ENCODE data around the gene RNF152. TPM values are rescaled to one million over a fixed set of nuclear protein-coding genes. Genes with fewer than 3 reads are reported as not detected.

The RNF152 gene
- total RNA-seq, 1 experiment from 2014 or later, result 0.18 TPM

DNA sequence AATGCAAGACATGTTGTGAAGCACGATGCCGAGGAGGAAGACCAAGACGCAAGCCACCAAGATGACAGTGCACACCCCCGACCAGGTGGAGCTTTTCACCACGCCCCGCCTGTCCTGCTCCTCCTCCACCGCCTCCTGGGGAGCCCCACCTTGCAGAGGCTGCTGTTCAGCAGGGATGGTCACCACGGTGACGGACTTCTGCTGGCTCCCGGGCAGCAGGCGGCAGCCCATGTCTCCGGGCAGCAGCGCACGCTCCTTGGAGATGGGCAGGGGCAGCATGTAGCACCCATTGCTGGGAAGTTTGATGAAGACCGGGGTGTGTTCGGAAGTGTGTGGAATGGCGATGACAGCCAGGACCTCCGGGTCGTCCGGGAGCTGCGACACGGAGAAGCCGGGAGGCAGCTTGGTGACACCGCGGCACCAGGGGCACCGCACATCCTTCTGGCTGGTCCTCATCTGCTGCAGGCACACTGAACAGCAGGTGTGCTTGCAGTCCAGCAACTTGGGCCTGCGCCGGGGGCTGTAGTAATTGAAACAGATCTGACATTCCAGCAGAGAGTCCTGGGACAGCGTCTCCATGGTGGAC is 76.8 kb downstream of the RNF152 start:
- H3K9me3 ChIP-seq (ENCODE audit: control insufficient read depth, insufficient read depth, low read depth, low read length), result no peaks in the 10 kb centered on the region
- H3K27ac ChIP-seq (ENCODE audit: low read length), result no peak overlapping the region
- ChIA-PET POLR2A (no interaction called here), CTCF (no interaction called here)
- TF ChIP-seq POLR2AphosphoS5 (IDR thresholded peaks at IDR 0.05; ENCODE audit: low read depth, low read length), result no peak
- no peak for TF ChIP-seq TCF7L2 (IDR thresholded peaks at IDR 0.05; ENCODE audit: low read depth, low read length)
- TF ChIP-seq, protein P1, sequence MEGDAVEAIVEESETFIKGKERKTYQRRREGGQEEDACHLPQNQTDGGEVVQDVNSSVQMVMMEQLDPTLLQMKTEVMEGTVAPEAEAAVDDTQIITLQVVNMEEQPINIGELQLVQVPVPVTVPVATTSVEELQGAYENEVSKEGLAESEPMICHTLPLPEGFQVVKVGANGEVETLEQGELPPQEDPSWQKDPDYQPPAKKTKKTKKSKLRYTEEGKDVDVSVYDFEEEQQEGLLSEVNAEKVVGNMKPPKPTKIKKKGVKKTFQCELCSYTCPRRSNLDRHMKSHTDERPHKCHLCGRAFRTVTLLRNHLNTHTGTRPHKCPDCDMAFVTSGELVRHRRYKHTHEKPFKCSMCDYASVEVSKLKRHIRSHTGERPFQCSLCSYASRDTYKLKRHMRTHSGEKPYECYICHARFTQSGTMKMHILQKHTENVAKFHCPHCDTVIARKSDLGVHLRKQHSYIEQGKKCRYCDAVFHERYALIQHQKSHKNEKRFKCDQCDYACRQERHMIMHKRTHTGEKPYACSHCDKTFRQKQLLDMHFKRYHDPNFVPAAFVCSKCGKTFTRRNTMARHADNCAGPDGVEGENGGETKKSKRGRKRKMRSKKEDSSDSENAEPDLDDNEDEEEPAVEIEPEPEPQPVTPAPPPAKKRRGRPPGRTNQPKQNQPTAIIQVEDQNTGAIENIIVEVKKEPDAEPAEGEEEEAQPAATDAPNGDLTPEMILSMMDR (IDR thresholded peaks at IDR 0.05), result no peak
- TF ChIP-seq SIN3A (IDR thresholded peaks at IDR 0.05; ENCODE audit: borderline replicate concordance, insufficient read depth, low read depth, low read length), result no peak
- TF ChIP-seq, protein P2, sequence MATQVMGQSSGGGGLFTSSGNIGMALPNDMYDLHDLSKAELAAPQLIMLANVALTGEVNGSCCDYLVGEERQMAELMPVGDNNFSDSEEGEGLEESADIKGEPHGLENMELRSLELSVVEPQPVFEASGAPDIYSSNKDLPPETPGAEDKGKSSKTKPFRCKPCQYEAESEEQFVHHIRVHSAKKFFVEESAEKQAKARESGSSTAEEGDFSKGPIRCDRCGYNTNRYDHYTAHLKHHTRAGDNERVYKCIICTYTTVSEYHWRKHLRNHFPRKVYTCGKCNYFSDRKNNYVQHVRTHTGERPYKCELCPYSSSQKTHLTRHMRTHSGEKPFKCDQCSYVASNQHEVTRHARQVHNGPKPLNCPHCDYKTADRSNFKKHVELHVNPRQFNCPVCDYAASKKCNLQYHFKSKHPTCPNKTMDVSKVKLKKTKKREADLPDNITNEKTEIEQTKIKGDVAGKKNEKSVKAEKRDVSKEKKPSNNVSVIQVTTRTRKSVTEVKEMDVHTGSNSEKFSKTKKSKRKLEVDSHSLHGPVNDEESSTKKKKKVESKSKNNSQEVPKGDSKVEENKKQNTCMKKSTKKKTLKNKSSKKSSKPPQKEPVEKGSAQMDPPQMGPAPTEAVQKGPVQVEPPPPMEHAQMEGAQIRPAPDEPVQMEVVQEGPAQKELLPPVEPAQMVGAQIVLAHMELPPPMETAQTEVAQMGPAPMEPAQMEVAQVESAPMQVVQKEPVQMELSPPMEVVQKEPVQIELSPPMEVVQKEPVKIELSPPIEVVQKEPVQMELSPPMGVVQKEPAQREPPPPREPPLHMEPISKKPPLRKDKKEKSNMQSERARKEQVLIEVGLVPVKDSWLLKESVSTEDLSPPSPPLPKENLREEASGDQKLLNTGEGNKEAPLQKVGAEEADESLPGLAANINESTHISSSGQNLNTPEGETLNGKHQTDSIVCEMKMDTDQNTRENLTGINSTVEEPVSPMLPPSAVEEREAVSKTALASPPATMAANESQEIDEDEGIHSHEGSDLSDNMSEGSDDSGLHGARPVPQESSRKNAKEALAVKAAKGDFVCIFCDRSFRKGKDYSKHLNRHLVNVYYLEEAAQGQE (IDR thresholded peaks at IDR 0.05; ENCODE audit: insufficient read depth in 1 of 2, low read depth in 2 of 2, low read length in 1 of 2), result no peak
- intact Hi-C loops (cut with micrococcal nuclease; ENCODE audit: unreplicated experiment) (no loop called here), in situ Hi-C loops (cut with HindIII; ENCODE audit: low pct_unique_long_range_greater_than_20kb, low sequenced_read_pairs) (no loop called here)
- no peaks in the 10 kb centered on the region for H3K27me3 ChIP-seq (ENCODE audit: control insufficient read depth, insufficient read depth, low read length)
- H3K36me3 ChIP-seq (ENCODE audit: control insufficient read depth, insufficient read depth, low read length), result no peaks in the 10 kb centered on the region
- no TSS peak for BruUV-seq (replicated peaks)
- H3K4me3 ChIP-seq (ENCODE audit: low read depth in 2 of 2, low read length in 2 of 2), result no peak overlapping the region
- no peaks in the 10 kb centered on the region for H3K4me1 ChIP-seq (ENCODE audit: control insufficient read depth, insufficient read depth, low read length)
- DNase-seq (ENCODE audit: low read depth, low spot score), result no peak
- no peak for ATAC-seq

DNA sequence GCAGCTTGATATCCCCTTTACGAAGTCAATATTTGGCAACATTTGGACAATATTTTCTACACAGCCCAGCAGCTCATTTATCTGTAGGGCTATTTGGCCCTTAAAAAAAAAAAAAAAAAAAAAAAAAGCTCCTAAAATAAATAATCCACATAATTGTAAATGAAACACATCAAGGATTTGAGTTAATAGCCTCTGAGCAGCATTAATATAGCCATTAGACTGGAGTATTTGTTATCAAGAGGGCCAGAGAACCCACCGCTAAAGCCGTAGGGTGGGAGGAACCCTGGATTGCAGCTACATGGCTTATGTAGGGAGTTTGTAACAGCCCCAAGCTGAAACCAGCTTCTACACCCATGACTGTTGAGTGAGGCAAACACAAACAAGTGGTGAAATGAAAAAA is 84.5 kb downstream of the RNF152 start:
- BruUV-seq (replicated peaks), result no TSS peak
- intact Hi-C loops (cut with micrococcal nuclease; ENCODE audit: unreplicated experiment) (no loop called here), in situ Hi-C loops (cut with HindIII; ENCODE audit: low pct_unique_long_range_greater_than_20kb, low sequenced_read_pairs) (no loop called here)
- H3K4me1 ChIP-seq (ENCODE audit: control insufficient read depth, insufficient read depth, low read length), result no peaks in the 10 kb centered on the region
- TF ChIP-seq TCF7L2 (IDR thresholded peaks at IDR 0.05; ENCODE audit: low read depth, low read length) (no peak), POLR2AphosphoS5 (IDR thresholded peaks at IDR 0.05; ENCODE audit: low read depth, low read length) (no peak), SIN3A (IDR thresholded peaks at IDR 0.05; ENCODE audit: borderline replicate concordance, insufficient read depth, low read depth, low read length) (no peak)
- TF ChIP-seq, protein P1 (IDR thresholded peaks at IDR 0.05), result no peak
- TF ChIP-seq, protein P2 (IDR thresholded peaks at IDR 0.05; ENCODE audit: insufficient read depth in 1 of 2, low read depth in 2 of 2, low read length in 1 of 2), result no peak
- ATAC-seq (no peak), DNase-seq (ENCODE audit: low read depth, low spot score) (no peak)
- CTCF ChIA-PET, result no interaction called here
- POLR2A ChIA-PET, result no interaction called here
- no peak overlapping the region for H3K4me3 ChIP-seq (ENCODE audit: low read depth in 2 of 2, low read length in 2 of 2)
- H3K27ac ChIP-seq (ENCODE audit: low read length), result no peak overlapping the region
- H3K36me3 ChIP-seq (ENCODE audit: control insufficient read depth, insufficient read depth, low read length), result no peaks in the 10 kb centered on the region
- H3K27me3 ChIP-seq (ENCODE audit: control insufficient read depth, insufficient read depth, low read length), result no peaks in the 10 kb centered on the region
- no peaks in the 10 kb centered on the region for H3K9me3 ChIP-seq (ENCODE audit: control insufficient read depth, insufficient read depth, low read depth, low read length)

Measured in Panc1 (cell line).